ENCODE results near the gene DCTN3. TPM values are rescaled to one million over a fixed set of nuclear protein-coding genes. Genes with fewer than 3 reads are reported as not detected.

The DCTN3 gene
- total and polyA plus RNA-seq, 9 of the 15 experiments (the other 6 are each of a cell fraction or from before 2014, with no cell fraction given): 11.0 to 51.0 (median 41.9) TPM

DNA sequence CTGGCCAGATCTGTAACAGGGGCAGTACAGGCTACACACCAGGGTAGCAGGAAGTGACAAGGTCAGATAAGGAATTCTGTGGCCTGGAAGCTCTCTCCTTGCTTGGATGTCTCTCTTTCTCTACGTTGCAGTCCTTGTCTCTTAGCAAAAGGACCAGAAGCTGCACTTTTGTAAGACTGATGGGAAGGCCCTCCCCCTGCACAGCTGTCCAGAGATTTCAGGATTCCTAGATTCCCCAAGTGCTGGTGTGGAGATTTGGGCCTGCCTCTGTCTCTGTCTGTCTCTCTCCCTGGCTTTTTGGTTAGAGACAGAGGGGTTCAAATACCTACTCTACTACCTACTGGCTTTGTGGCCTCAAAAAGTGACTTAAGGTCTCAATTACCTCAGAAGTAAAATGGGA is 20.7 kb downstream of the DCTN3 start:
- H3K27me3 ChIP-seq (ENCODE audit: control insufficient read depth in 2 of 2, insufficient read depth in 2 of 2, low read length in 2 of 2): no peaks in the 10 kb centered on the region
- POLR2A ChIA-PET: interaction anchor here (0.6 to 1.2 kb wide), 4 partner anchors 16 to 169 kb away, joined by 3 to 4 read pairs (median 4); no protein-coding TSS in a partner anchor
- peaks cover 10% of the 10 kb centered on the region; the same call in 1 of the 2 replicates for H4K20me1 ChIP-seq (replicated peaks; ENCODE audit: control insufficient read depth, insufficient read depth, low read length)
- no peaks in the 10 kb centered on the region for H3K9me1 ChIP-seq (ENCODE audit: control insufficient read depth, insufficient read depth, low read length)
- H2AFZ ChIP-seq (ENCODE audit: low read depth, low read length): no peak overlapping the region
- in situ Hi-C loops (cut with MboI): no loop called here
- no TSS peak for BruUV-seq (replicated peaks)
- DNase-seq (ENCODE audit: extremely low read depth in 1 of 4, low spot score in 3 of 4): peak in 1 of 4 experiments; percentile 43
- peaks cover 0 to 4% of the 10 kb centered on the region in 2 experiments; a peak in 1 of 5 replicates for H3K4me1 ChIP-seq (replicated peaks in 1 of 2; ENCODE audit: control insufficient read depth in 2 of 2, insufficient read depth in 2 of 2, low read length in 2 of 2)
- H3K9ac ChIP-seq (ENCODE audit: insufficient read depth in 1 of 2, low read depth in 2 of 2, low read length in 2 of 2): no peak overlapping the region
- peak; percentile 41; the same call in 2 of the 3 replicates for ATAC-seq
- no peaks in the 10 kb centered on the region for H3K9me3 ChIP-seq (replicated peaks; ENCODE audit: control insufficient read depth, insufficient read depth, low read depth, low read length)
- no peaks in the 10 kb centered on the region for H3K36me3 ChIP-seq (ENCODE audit: control insufficient read depth, insufficient read depth, low read length)
- 0% methylated on average over 1 of the region's 1 CpG for WGBS (ENCODE audit: insufficient coverage, low coverage, missing lambda C conversion rate)
- FAIRE-seq: no peak
- intact Hi-C loops (cut with micrococcal nuclease): loop anchor here (2.0 kb wide), 1 partner anchor 27 kb away; no protein-coding TSS in a partner anchor
- no peak overlapping the region for H3K27ac ChIP-seq (ENCODE audit: extremely low read depth, low read depth, low read length)
- CTCF ChIA-PET (ENCODE audit: low intra/inter-chr PET ratio): no interaction called here
- no peak overlapping the region for H3K4me3 ChIP-seq
- TF ChIP-seq, protein P1, sequence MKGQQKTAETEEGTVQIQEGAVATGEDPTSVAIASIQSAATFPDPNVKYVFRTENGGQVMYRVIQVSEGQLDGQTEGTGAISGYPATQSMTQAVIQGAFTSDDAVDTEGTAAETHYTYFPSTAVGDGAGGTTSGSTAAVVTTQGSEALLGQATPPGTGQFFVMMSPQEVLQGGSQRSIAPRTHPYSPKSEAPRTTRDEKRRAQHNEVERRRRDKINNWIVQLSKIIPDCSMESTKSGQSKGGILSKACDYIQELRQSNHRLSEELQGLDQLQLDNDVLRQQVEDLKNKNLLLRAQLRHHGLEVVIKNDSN (CRISPR knock-in tag; IDR thresholded peaks at IDR 0.05): no peak
- 0 out of 4 replicates have a peak, but pooled peaks of 1 of the 2 experiments have one; percentile 10 for TF ChIP-seq RAD21 (CRISPR knock-in tag; conservative IDR thresholded peaks at IDR 0.05 in 1 of 2, IDR thresholded peaks at IDR 0.05 in 1 of 2)
- TF ChIP-seq ETV1 (tag; conservative IDR thresholded peaks at IDR 0.05; ENCODE audit: low read depth): 0 out of 2 replicates have a peak, but pooled peaks have one; percentile 37
- no peak for TF ChIP-seq TCFL5 (CRISPR knock-in tag; conservative IDR thresholded peaks at IDR 0.05)
- no peak for TF ChIP-seq ZBTB9 (CRISPR knock-in tag; IDR thresholded peaks at IDR 0.05)
- no peak overlapping the region for H3K4me2 ChIP-seq (ENCODE audit: insufficient read depth, low read length)
- no peaks in the 10 kb centered on the region for H3K79me2 ChIP-seq (ENCODE audit: control insufficient read depth, insufficient read depth, low read length)

All from K562 (cell line).